Muscle of leg (tissue), 11 donors: ENCODE measurements around the gene IL22. TPM values are rescaled to one million over a fixed set of nuclear protein-coding genes. Genes with fewer than 3 reads are reported as not detected.

Source experiments
- DNase-seq: peaks from one replicate; pipeline ENCODE4 v3.0.0; 2013
- H3K27ac ChIP-seq: one replicate; pipeline ENCODE4 v1.5.1; 2013; ENCODE audit warnings: mild to moderate bottlenecking, low read length, control low read depth
- H3K27me3 ChIP-seq: one replicate; pipeline ENCODE4 v1.6.1; 2013; ENCODE audit warnings: low read length; ENCODE audit not compliant: control insufficient read depth, insufficient read depth
- H3K36me3 ChIP-seq: one replicate; pipeline ENCODE4 v1.6.1; 2013; ENCODE audit warnings: low read length; ENCODE audit not compliant: control insufficient read depth, insufficient read depth
- H3K4me1 ChIP-seq: one replicate; pipeline ENCODE4 v1.6.1; 2013; ENCODE audit warnings: low read length; ENCODE audit not compliant: control insufficient read depth, insufficient read depth
- H3K4me3 ChIP-seq: one replicate; pipeline ENCODE4 v1.5.1; 2013; ENCODE audit warnings: low read length, control low read depth
- H3K9me3 ChIP-seq: replicated peaks from 2 replicates; pipeline ENCODE4 v1.6.1; 2013; ENCODE audit warnings: low read depth, low read length; ENCODE audit not compliant: control insufficient read depth
- WGBS: methylation state at CpG from one replicate; pipeline ENCODE4 v1.1.5; 2013; ENCODE audit warnings: missing lambda C conversion rate; ENCODE audit not compliant: insufficient coverage; 5-methylcytosine and 5-hydroxymethylcytosine counted together
- polyA plus RNA-seq, 8 donors: library from polyadenylated mRNA; unstranded; fragments of 120-200 nt; gene quantifications; one replicate each; pipeline versions ENCODE4 v1.2.1 to v1.2.3, GENCODE V29; 2013; ENCODE audit warnings: inconsistent platforms in 1 of 8, low replicate concordance in 1 of 8; ENCODE audit not compliant: insufficient read length in 8 of 8, insufficient read depth in 1 of 8
- total RNA-seq: library from RNA; stranded (reverse); fragments of 120-200 nt; gene quantifications from one replicate; pipeline ENCODE4 v1.2.4, GENCODE V29; 2013

Gene IL22
- total and polyA plus RNA-seq, 9 donors: not detected

- Histone ChIP-seq H3K27ac (no peak overlapping the region), H3K9me3 (no peaks in the 10 kb centered on the region), H3K4me1 (no peaks in the 10 kb centered on the region), H3K4me3 (no peak overlapping the region), H3K36me3 (no peaks in the 10 kb centered on the region), H3K27me3 (no peaks in the 10 kb centered on the region)
- DNase-seq: no peak
- no CpG with 5 or more reads among the region's 4 CpGs for WGBS
These were observed 28.1 kb upstream of the IL22 start for GRCh38 chr12:68281322-68282077.

- Histone ChIP-seq H3K4me3 (no peak overlapping the region), H3K27ac (no peak overlapping the region), H3K36me3 (no peaks in the 10 kb centered on the region), H3K4me1 (no peaks in the 10 kb centered on the region), H3K27me3 (no peaks in the 10 kb centered on the region), H3K9me3 (no peaks in the 10 kb centered on the region)
- 80% methylated on average over 1 of the region's 2 CpGs for WGBS
- no peak for DNase-seq
These were observed 26.8 kb upstream of the IL22 start for GRCh38 chr12:68280240-68280639.

GRCh38 chr12:68279227-68280054 is 26.0 kb upstream of the IL22 start:
- Histone ChIP-seq H3K4me1 (no peaks in the 10 kb centered on the region), H3K36me3 (no peaks in the 10 kb centered on the region), H3K4me3 (no peak overlapping the region), H3K27me3 (no peaks in the 10 kb centered on the region), H3K9me3 (no peaks in the 10 kb centered on the region), H3K27ac (no peak overlapping the region)
- WGBS: no CpG with 5 or more reads among the region's 5 CpGs
- DNase-seq: no peak

DNA sequence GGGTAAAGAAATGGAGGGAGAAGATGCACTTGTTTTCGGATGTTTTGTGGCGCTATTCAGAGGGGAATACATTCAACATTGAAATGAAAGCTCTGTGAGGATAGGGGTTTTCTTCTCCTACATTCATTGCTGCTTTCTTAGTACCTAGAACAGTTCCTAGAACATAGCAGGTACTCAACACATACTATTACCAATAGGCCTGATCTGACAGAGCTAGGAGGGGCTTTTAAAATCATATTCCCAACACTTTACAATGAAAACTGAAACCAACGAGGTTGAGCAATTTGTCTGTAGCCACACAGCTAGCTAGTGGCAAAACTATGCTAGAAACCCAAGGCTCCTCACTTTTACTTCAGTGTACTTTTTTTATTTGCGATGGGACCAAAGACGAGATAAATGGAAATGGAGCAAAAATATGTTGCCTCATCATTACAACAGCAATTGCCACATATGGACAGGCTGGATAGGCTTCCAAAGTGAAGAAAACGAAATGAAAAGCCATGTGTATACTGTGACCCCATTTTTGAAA is 23.1 kb upstream of the IL22 start:
- Histone ChIP-seq H3K27ac (no peak overlapping the region), H3K27me3 (no peaks in the 10 kb centered on the region), H3K36me3 (no peaks in the 10 kb centered on the region), H3K9me3 (no peaks in the 10 kb centered on the region), H3K4me3 (no peak overlapping the region), H3K4me1 (no peaks in the 10 kb centered on the region)
- no peak for DNase-seq
- no CpG with 5 or more reads among the region's 6 CpGs for WGBS

DNA sequence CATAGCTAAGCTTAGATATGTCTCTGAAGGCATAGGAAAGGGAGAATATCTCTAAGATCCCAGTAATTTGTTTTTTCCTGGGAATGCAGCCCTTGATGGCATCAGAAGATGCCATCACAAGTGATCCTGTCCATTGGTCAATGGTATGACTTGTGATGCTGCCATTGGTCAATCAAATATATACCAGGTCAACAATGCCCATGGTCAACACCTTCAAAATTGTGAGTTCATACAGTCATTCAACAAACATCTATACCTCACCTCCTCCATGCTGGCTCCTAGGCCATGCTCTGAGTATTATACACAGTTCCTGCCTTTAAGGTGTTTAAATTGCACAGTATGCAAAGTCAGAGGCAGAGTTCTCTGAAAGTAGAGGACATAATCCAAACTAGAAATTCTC is 19.3 kb upstream of the IL22 start:
- Histone ChIP-seq H3K4me1 (no peaks in the 10 kb centered on the region), H3K36me3 (no peaks in the 10 kb centered on the region), H3K4me3 (no peak overlapping the region), H3K27ac (no peak overlapping the region), H3K9me3 (no peaks in the 10 kb centered on the region), H3K27me3 (no peaks in the 10 kb centered on the region)
- DNase-seq: no peak

DNA sequence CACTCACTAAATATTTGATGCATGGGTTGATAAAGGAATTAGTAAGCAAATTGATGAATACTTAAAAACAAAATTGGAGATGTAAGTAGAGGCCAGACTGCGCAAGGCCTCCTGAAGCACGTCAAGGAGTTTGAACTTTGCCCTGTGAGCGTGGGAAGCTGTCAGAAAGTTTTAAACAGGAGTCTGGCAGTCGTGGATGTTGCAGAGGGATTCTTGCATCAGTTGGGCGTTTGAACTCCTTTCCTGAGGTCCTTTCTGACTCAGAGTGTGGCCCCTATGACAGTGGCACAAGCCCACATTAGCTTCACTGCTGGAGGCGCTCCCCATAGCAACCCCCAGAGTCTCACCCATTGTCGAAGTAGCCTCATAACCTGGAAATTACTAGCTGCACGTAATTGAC is 17.9 kb upstream of the IL22 start:
- no peaks in the 10 kb centered on the region for H3K36me3 ChIP-seq
- no peak overlapping the region for H3K27ac ChIP-seq
- no peaks in the 10 kb centered on the region for H3K27me3 ChIP-seq
- no peak for DNase-seq
- no peaks in the 10 kb centered on the region for H3K4me1 ChIP-seq
- WGBS: 57% methylated on average over 6 of the region's 8 CpGs
- H3K4me3 ChIP-seq: no peak overlapping the region
- H3K9me3 ChIP-seq: no peaks in the 10 kb centered on the region

- Histone ChIP-seq H3K27me3 (no peaks in the 10 kb centered on the region), H3K27ac (no peak overlapping the region), H3K36me3 (no peaks in the 10 kb centered on the region), H3K4me3 (no peak overlapping the region), H3K9me3 (no peaks in the 10 kb centered on the region), H3K4me1 (no peaks in the 10 kb centered on the region)
- 100% methylated on average over 1 of the region's 3 CpGs for WGBS
- DNase-seq: no peak
These were observed 17.0 kb upstream of the IL22 start for GRCh38 chr12:68270358-68270757.

- Histone ChIP-seq H3K36me3 (no peaks in the 10 kb centered on the region), H3K4me3 (no peak overlapping the region), H3K9me3 (no peaks in the 10 kb centered on the region), H3K4me1 (no peaks in the 10 kb centered on the region), H3K27ac (no peak overlapping the region), H3K27me3 (no peaks in the 10 kb centered on the region)
- WGBS: 100% methylated on average over 1 of the region's 2 CpGs
- no peak for DNase-seq
These were observed 16.4 kb upstream of the IL22 start for GRCh38 chr12:68269779-68270178.

DNA sequence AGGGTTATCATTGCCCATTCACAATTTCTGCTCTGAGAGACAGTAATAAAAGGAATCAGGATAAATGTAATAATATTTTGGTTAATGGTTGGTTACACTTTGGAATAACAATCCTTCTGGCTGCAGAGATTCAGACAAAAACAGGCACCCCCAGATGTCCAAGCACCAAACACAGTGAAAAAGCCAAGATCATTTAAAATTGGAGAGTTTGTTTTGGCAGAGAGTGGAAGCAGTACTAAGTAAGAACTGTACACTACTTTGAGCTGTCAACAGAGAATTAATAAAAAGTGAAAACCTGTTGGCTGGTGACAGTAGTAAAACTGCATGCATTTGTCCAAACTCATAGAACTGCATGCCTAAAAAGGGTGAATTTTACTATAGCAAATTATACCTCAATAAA is 15.6 kb upstream of the IL22 start:
- Histone ChIP-seq H3K36me3 (no peaks in the 10 kb centered on the region), H3K4me3 (no peak overlapping the region), H3K4me1 (no peaks in the 10 kb centered on the region), H3K27ac (no peak overlapping the region), H3K27me3 (no peaks in the 10 kb centered on the region), H3K9me3 (no peaks in the 10 kb centered on the region)
- no peak for DNase-seq

DNA sequence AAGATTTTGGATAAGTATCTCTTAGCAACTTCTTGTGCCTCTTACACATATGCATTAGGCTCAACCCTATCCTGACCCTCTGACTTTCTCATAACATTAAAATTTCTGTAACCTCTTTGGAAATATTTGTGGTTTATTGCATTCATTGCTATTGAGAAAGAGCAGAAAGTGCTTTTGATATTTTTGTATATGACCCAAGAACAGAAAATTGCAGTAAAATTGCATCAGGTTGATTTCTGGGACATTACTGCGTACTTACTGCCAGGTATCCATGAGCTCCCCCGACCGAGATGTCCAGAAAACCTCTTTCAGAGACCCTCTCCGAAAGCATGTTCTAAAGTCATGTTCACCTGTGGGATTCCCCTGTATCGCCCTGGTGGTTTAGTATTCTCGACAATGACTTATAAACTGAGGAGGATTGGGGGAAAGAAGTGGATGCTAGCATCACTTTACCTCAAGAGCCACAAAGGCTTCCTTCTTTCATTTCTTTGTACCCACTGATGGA is 14.5 kb upstream of the IL22 start:
- Histone ChIP-seq H3K27me3 (no peaks in the 10 kb centered on the region), H3K36me3 (no peaks in the 10 kb centered on the region), H3K27ac (no peak overlapping the region), H3K4me1 (no peaks in the 10 kb centered on the region), H3K4me3 (no peak overlapping the region), H3K9me3 (no peaks in the 10 kb centered on the region)
- DNase-seq: no peak
- WGBS: 40% methylated on average over 2 of the region's 6 CpGs
